Activated CD4-positive, alpha-beta T cell treated with anti-CD3 and anti-CD28 coated beads, Interleukin-2, Interleukin-6, amounts not matched to agents 100 ng/mL and 50 ng/mL, durations not matched to agents 16 hours and 8 hours (primary cell): ENCODE data around the gene ADAMTSL2.

ENCODE experiments used
- DNase-seq: peaks from one replicate; pipeline ENCODE4 v3.0.0-alpha.2; 2020

ADAMTSL2 gene

GRCh38 chr9:133609311-133610098 lies 75.0 kb downstream of the ADAMTSL2 start, which contains the start of gene FAM163B:
FAM163B (minus strand) TSS chr9:133609389; CDS start chr9:133580223, 29,166 bp downstream.
- peak; percentile 6 for DNase-seq

- no peak for DNase-seq
Observed at GRCh38 chr9:133610845-133611244, 76.3 kb downstream of the ADAMTSL2 start.

- no peak for DNase-seq
Observed at GRCh38 chr9:133612051-133612450, 77.5 kb downstream of the ADAMTSL2 start.

GRCh38 chr9:133612816-133613215 lies 78.3 kb downstream of the ADAMTSL2 start:
- no peak for DNase-seq

GRCh38 chr9:133613432-133613831 lies 78.9 kb downstream of the ADAMTSL2 start:
- no peak for DNase-seq

GRCh38 chr9:133614056-133614455 lies 79.6 kb downstream of the ADAMTSL2 start:
- no peak for DNase-seq

- no peak for DNase-seq
Observed at GRCh38 chr9:133614678-133615077, 80.2 kb downstream of the ADAMTSL2 start.

GRCh38 chr9:133615186-133615585 lies 80.7 kb downstream of the ADAMTSL2 start:
- DNase-seq: no peak

GRCh38 chr9:133615606-133616188 lies 81.2 kb downstream of the ADAMTSL2 start:
- no peak for DNase-seq

- DNase-seq: no peak
Observed at GRCh38 chr9:133616643-133617405, 82.3 kb downstream of the ADAMTSL2 start.

GRCh38 chr9:133618726-133619125 lies 84.2 kb downstream of the ADAMTSL2 start:
- DNase-seq: no peak

- peak; percentile 41 for DNase-seq
Observed at GRCh38 chr9:133619791-133620190, 85.3 kb downstream of the ADAMTSL2 start.

- DNase-seq: no peak
Observed at GRCh38 chr9:133621725-133622267, 87.3 kb downstream of the ADAMTSL2 start.

GRCh38 chr9:133622555-133622954 lies 88.1 kb downstream of the ADAMTSL2 start:
- DNase-seq: no peak
